K562 (cell line): Measurements from ENCODE around the gene C1orf174.

ENCODE experiments used
- BRD4 ChIP-seq: fragments of 200-600 bp; sonication (generic); IDR thresholded peaks from 2 replicates; pipeline ENCODE4 v1.6.1; 2017; ENCODE audit warnings: inconsistent platforms
- CTBP1 ChIP-seq: fragments of 450-650 bp; IDR thresholded peaks from 2 replicates; pipeline ENCODE4 v1.6.1; 2016; ENCODE audit warnings: borderline replicate concordance
- ELF4 ChIP-seq: fragments of 450-650 bp; formaldehyde crosslinking; IDR thresholded peaks from 2 replicates; pipeline ENCODE4 v1.4.0; 2022; ENCODE audit warnings: missing genetic modification characterization
- MNT ChIP-seq, 2 experiments: fragments of 450-650 bp; conservative IDR thresholded peaks; 2 replicates each; pipeline ENCODE4 v1.6.1; 2017; ENCODE audit warnings: mild to moderate bottlenecking in 2 of 2, moderate library complexity in 2 of 2
- MTA1 ChIP-seq: fragments of 450-650 bp; IDR thresholded peaks from 2 replicates; pipeline ENCODE4 v1.6.1; 2017; ENCODE audit warnings: borderline replicate concordance
- MYBL2 ChIP-seq, 2 experiments: fragments of 450-650 bp in 1 of 2; sonication (generic) in 1 of 2; formaldehyde crosslinking in 1 of 2; IDR thresholded peaks; 2 replicates each; pipeline versions ENCODE4 v1.6.1 to v1.8.1; 2017 to 2022; ENCODE audit warnings: borderline replicate concordance in 1 of 2, inconsistent platforms in 1 of 2, low read depth in 1 of 2, mild to moderate bottlenecking in 1 of 2, missing genetic modification reagents in 1 of 2, moderate library complexity in 1 of 2
- SFPQ ChIP-seq: fragments of 200-400 bp; formaldehyde crosslinking; IDR thresholded peaks from 2 replicates; pipeline ENCODE4 v1.6.1; 2017; ENCODE audit warnings: mild to moderate bottlenecking, low read depth, low read length, moderate library complexity
- ZNF143 ChIP-seq: sonication (generic); formaldehyde crosslinking; IDR thresholded peaks from 2 replicates; pipeline ENCODE4 v1.9.0; 2022; ENCODE audit warnings: mild to moderate bottlenecking, missing genetic modification reagents
- ZNF175 ChIP-seq: fragments of 200-800 bp; sonication (Bioruptor generic); IDR thresholded peaks from 2 replicates; pipeline ENCODE4 v1.6.1; 2016; ENCODE audit warnings: low read depth, mild to moderate bottlenecking, missing genetic modification characterization, missing compliant biosample characterization
- ZNF274 ChIP-seq: IDR thresholded peaks from 2 replicates; pipeline ENCODE4 v1.6.1; 2011; ENCODE audit warnings: low read depth, mild to moderate bottlenecking, low read length, moderate library complexity, borderline replicate concordance
- TF ChIP-seq, protein P1 (sequence below), 3 experiments: IDR thresholded peaks in 2 of 3; conservative IDR thresholded peaks in 1 of 3; 2 replicates each; pipeline ENCODE4 v1.5.1; 2011 to 2012; ENCODE audit warnings: low read length in 3 of 3, mild to moderate bottlenecking in 3 of 3, control low read depth in 2 of 3, improper control_type of control experiment in 1 of 3, inconsistent platforms in 1 of 3, low read depth in 1 of 3, mixed read lengths in 1 of 3, moderate library complexity in 1 of 3; ENCODE audit not compliant: insufficient read depth in 2 of 3

GRCh38 chr1:3900969-3901529, 977 bp upstream of the C1orf174 start:
- TF ChIP-seq SFPQ: no peak
- TF ChIP-seq CTBP1: peak; percentile 32; the same call in 1 of the 2 replicates
- TF ChIP-seq ZNF175 (CRISPR knock-in tag): no peak
- peak; percentile 88 to 95 for TF ChIP-seq MNT (conservative IDR thresholded peaks at IDR 0.05)
- no peak for TF ChIP-seq ZNF274
- no peak for TF ChIP-seq ZNF143 (CRISPR knock-in tag)
- TF ChIP-seq, protein P1, sequence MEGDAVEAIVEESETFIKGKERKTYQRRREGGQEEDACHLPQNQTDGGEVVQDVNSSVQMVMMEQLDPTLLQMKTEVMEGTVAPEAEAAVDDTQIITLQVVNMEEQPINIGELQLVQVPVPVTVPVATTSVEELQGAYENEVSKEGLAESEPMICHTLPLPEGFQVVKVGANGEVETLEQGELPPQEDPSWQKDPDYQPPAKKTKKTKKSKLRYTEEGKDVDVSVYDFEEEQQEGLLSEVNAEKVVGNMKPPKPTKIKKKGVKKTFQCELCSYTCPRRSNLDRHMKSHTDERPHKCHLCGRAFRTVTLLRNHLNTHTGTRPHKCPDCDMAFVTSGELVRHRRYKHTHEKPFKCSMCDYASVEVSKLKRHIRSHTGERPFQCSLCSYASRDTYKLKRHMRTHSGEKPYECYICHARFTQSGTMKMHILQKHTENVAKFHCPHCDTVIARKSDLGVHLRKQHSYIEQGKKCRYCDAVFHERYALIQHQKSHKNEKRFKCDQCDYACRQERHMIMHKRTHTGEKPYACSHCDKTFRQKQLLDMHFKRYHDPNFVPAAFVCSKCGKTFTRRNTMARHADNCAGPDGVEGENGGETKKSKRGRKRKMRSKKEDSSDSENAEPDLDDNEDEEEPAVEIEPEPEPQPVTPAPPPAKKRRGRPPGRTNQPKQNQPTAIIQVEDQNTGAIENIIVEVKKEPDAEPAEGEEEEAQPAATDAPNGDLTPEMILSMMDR (IDR thresholded peaks at IDR 0.05 in 2 of 3, conservative IDR thresholded peaks at IDR 0.05 in 1 of 3; ENCODE audit: insufficient read depth in 2 of 3, low read depth in 1 of 3, low read length in 3 of 3): 0 out of 6 replicates have a peak, but pooled peaks of 2 of the 3 experiments have one; percentile 0 to 2
- no peak for TF ChIP-seq MTA1
- no peak for TF ChIP-seq BRD4
- TF ChIP-seq ELF4 (CRISPR knock-in tag): no peak
- no peak for TF ChIP-seq MYBL2 (IDR thresholded peaks at IDR 0.05; ENCODE audit: low read depth)
- TF ChIP-seq MYBL2 (CRISPR knock-in tag; IDR thresholded peaks at IDR 0.05; ENCODE audit: borderline replicate concordance): no peak
